ENCODE measurements around the gene DUSP7.

The DUSP7 gene

DNA sequence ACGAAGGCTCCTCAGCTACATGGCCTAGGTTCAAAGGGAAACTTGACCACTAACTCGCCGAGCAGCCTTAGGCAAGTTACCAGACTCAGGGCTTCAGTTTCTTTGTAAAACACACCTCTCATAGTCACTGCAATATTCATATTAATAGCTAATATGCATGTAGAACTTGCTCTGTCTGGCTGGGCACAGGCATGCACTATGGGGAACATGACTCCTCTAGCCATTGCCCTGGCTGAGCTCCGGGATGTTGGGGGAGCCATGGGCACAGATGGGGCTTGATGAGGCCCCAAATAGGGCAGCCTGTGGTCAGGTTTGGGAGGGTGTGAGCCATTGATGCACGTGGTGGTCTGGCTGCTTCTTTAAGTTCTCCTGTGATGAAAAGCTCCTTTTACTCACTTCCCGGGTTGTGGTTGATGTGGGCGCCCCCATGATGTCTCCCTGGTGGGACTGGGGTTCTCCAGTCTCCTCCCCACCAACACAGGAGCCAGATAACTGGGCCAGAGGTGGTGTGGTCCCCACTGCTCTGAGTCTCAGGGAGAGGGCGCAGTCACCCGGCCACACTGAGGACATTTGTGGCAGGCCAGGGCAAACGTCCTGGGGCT is 29.4 kb upstream of the DUSP7 start:
- Histone ChIP-seq H3K9ac (ENCODE audit: low read length) (no peak overlapping the region), H3K79me2 (ENCODE audit: insufficient read depth, low read length) (no peaks in the 10 kb centered on the region), H3K27me3 (ENCODE audit: low read length) (no peaks in the 10 kb centered on the region), H3K36me3 (ENCODE audit: low read length) (no peaks in the 10 kb centered on the region), H2AFZ (ENCODE audit: low read depth, low read length, severe bottlenecking) (no peak overlapping the region), H4K20me1 (ENCODE audit: low read depth, low read length) (no peaks in the 10 kb centered on the region), H3K9me3 (ENCODE audit: insufficient read depth, low read length) (no peaks in the 10 kb centered on the region), H3K9me2 (replicated peaks; ENCODE audit: insufficient read depth, low read length) (no peaks in the 10 kb centered on the region), H3K4me3 (ENCODE audit: insufficient read depth, low read length, poor library complexity, severe bottlenecking) (no peak overlapping the region), H3K4me2 (ENCODE audit: low read depth, low read length, poor library complexity, severe bottlenecking) (no peak overlapping the region), H3F3A (ENCODE audit: insufficient read depth) (no peaks in the 10 kb centered on the region), H3K27ac (ENCODE audit: low read depth, low read length) (no peak overlapping the region)
- TF ChIP-seq EZH2phosphoT487 (conservative IDR thresholded peaks at IDR 0.05; ENCODE audit: low read length), result no peak
- TF ChIP-seq, protein P1, sequence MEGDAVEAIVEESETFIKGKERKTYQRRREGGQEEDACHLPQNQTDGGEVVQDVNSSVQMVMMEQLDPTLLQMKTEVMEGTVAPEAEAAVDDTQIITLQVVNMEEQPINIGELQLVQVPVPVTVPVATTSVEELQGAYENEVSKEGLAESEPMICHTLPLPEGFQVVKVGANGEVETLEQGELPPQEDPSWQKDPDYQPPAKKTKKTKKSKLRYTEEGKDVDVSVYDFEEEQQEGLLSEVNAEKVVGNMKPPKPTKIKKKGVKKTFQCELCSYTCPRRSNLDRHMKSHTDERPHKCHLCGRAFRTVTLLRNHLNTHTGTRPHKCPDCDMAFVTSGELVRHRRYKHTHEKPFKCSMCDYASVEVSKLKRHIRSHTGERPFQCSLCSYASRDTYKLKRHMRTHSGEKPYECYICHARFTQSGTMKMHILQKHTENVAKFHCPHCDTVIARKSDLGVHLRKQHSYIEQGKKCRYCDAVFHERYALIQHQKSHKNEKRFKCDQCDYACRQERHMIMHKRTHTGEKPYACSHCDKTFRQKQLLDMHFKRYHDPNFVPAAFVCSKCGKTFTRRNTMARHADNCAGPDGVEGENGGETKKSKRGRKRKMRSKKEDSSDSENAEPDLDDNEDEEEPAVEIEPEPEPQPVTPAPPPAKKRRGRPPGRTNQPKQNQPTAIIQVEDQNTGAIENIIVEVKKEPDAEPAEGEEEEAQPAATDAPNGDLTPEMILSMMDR (IDR thresholded peaks at IDR 0.05; ENCODE audit: insufficient read depth, low read length, poor library complexity, severe bottlenecking), result no peak

DNA sequence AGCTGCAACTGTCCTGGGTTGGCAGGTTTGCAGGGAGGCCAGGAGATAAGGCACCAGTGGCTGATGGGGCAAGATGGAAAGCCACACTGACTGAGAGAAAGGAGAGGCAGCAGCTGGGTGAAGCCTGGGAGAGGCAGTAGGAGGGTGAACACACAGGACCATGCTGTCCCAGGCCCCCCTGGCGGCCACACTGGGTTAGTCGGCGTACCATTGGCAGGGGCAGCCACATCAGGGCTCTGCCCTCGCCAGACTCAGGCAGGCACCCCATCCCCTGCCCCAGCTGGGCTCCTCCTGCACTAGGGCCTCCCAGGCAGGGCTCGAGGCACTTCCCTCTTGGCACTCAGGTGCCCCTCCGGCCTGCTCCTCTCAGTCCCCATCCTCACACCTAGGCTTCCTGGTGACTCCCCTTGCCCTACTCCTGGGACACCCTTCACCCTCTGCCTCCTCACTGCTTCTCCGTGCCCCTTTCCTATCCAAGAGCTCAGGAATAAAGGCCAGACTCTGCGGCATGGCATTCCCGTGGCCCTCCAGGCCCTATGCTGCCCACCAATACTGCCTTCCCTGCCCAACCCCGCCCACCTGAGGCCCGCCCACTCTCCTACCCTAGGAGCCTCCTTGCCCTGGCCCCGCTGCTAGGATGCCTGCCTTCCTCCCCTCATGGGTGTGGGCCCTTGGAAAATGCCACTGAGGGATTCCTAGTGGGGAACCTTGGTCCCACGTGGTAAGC is 28.7 kb upstream of the DUSP7 start:
- Histone ChIP-seq H3K27me3 (ENCODE audit: low read length) (no peaks in the 10 kb centered on the region), H3K4me2 (ENCODE audit: low read depth, low read length, poor library complexity, severe bottlenecking) (no peak overlapping the region)

DNA sequence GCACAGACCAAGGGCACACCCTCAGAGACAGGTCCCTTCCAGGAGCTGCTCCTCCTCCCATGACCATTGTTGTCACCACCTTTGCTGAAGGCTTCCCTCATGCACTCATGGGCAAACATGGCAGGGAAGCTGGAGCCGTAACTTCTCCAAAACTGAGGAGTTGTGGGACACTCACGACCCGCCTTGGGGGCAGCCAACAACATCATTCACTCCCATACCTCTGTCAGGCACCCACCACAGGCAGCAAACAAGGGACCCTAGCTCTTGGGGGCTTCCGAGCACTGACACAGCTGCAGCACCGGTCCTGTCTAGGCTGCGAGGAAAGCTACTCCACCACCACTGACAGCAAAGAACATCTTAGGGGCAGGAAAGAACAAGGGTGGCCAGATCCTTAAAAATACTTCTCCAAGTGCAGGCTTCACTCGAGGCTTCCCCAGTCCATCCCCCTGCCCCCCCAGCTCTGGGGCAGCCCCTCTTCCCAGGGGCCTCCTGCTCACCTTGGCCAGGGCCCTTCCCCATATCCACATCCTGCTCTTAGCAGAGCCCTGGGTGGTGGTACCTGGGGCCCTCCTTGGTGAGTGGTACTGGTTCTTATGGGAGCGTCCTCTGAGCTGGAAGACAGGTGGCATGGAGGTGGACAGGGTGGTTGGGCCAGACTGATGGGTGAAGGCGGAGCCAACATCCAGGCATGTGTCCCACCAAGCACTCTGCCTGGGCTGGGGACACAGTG is 28.0 kb upstream of the DUSP7 start:
- TF ChIP-seq EZH2phosphoT487 (conservative IDR thresholded peaks at IDR 0.05; ENCODE audit: low read length), result no peak
- TF ChIP-seq, protein P1 (IDR thresholded peaks at IDR 0.05; ENCODE audit: insufficient read depth, low read length, poor library complexity, severe bottlenecking), result no peak
- H3K27me3 ChIP-seq (ENCODE audit: low read length), result no peaks in the 10 kb centered on the region

More for the DNA sequence above, 28.7 kb upstream of the DUSP7 start:
- Histone ChIP-seq H3K4me3 (ENCODE audit: insufficient read depth, low read length, poor library complexity, severe bottlenecking) (no peak overlapping the region), H3K27ac (ENCODE audit: low read depth, low read length) (no peak overlapping the region), H3K9me2 (replicated peaks; ENCODE audit: insufficient read depth, low read length) (no peaks in the 10 kb centered on the region), H3K9me3 (ENCODE audit: insufficient read depth, low read length) (no peaks in the 10 kb centered on the region), H3F3A (ENCODE audit: insufficient read depth) (no peaks in the 10 kb centered on the region), H3K79me2 (ENCODE audit: insufficient read depth, low read length) (no peaks in the 10 kb centered on the region), H2AFZ (ENCODE audit: low read depth, low read length, severe bottlenecking) (no peak overlapping the region), H3K9ac (ENCODE audit: low read length) (no peak overlapping the region), H4K20me1 (ENCODE audit: low read depth, low read length) (no peaks in the 10 kb centered on the region), H3K36me3 (ENCODE audit: low read length) (no peaks in the 10 kb centered on the region)
- TF ChIP-seq EZH2phosphoT487 (conservative IDR thresholded peaks at IDR 0.05; ENCODE audit: low read length), result no peak
- TF ChIP-seq, protein P1 (IDR thresholded peaks at IDR 0.05; ENCODE audit: insufficient read depth, low read length, poor library complexity, severe bottlenecking), result no peak

More for the DNA sequence above, 28.0 kb upstream of the DUSP7 start:
- Histone ChIP-seq H3K36me3 (ENCODE audit: low read length) (no peaks in the 10 kb centered on the region), H3K9me2 (replicated peaks; ENCODE audit: insufficient read depth, low read length) (no peaks in the 10 kb centered on the region), H3K4me3 (ENCODE audit: insufficient read depth, low read length, poor library complexity, severe bottlenecking) (no peak overlapping the region), H3K79me2 (ENCODE audit: insufficient read depth, low read length) (no peaks in the 10 kb centered on the region), H3K9ac (ENCODE audit: low read length) (no peak overlapping the region), H4K20me1 (ENCODE audit: low read depth, low read length) (no peaks in the 10 kb centered on the region), H3F3A (ENCODE audit: insufficient read depth) (no peaks in the 10 kb centered on the region), H2AFZ (ENCODE audit: low read depth, low read length, severe bottlenecking) (no peak overlapping the region), H3K4me2 (ENCODE audit: low read depth, low read length, poor library complexity, severe bottlenecking) (no peak overlapping the region), H3K27ac (ENCODE audit: low read depth, low read length) (no peak overlapping the region), H3K9me3 (ENCODE audit: insufficient read depth, low read length) (no peaks in the 10 kb centered on the region)

Data from SU-DHL-6 (cell line).